ENCODE measurements around the gene PTPRZ1. TPM values are rescaled to one million over a fixed set of nuclear protein-coding genes. Genes with fewer than 3 reads are reported as not detected.

Gene PTPRZ1
- total and polyA plus RNA-seq, 12 donors, result 0.09 to 0.87 (median 0.36) TPM

DNA sequence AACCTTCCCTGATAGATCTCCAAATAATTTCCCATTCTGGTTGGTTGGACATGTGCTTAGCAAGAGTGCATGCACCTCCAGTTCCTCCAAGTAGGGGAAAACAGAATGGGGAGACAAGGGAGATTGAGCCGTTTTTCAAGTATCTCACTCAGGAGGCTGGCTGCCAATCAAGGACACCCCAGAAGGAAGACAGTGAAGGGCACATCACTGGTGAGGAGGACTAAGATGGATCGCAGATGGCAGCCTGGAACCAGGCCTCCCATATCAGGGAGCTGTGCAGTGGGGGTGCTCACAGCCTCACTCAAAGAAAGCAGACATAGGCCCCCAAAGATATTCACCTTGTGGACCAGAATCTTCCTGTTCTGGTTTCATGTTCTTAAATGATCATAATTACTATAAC is 31.2 kb downstream of the PTPRZ1 start:
- WGBS, 2 donors, result 74 to 75% methylated on average over 2 of the region's 2 CpGs
- H3K9me3 ChIP-seq, result no peaks in the 10 kb centered on the region
- no peaks in the 10 kb centered on the region for H3K27me3 ChIP-seq
- H3K4me1 ChIP-seq, result no peaks in the 10 kb centered on the region
- TF ChIP-seq, protein P1, sequence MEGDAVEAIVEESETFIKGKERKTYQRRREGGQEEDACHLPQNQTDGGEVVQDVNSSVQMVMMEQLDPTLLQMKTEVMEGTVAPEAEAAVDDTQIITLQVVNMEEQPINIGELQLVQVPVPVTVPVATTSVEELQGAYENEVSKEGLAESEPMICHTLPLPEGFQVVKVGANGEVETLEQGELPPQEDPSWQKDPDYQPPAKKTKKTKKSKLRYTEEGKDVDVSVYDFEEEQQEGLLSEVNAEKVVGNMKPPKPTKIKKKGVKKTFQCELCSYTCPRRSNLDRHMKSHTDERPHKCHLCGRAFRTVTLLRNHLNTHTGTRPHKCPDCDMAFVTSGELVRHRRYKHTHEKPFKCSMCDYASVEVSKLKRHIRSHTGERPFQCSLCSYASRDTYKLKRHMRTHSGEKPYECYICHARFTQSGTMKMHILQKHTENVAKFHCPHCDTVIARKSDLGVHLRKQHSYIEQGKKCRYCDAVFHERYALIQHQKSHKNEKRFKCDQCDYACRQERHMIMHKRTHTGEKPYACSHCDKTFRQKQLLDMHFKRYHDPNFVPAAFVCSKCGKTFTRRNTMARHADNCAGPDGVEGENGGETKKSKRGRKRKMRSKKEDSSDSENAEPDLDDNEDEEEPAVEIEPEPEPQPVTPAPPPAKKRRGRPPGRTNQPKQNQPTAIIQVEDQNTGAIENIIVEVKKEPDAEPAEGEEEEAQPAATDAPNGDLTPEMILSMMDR (IDR thresholded peaks at IDR 0.05), result no peak
- DNase-seq (no peak), ATAC-seq (no peak)
- H3K27ac ChIP-seq, result no peak overlapping the region
- no peaks in the 10 kb centered on the region for H3K36me3 ChIP-seq
- H3K4me3 ChIP-seq, result no peak overlapping the region
- intact Hi-C loops (cut with DNase I), result no loop called here

DNA sequence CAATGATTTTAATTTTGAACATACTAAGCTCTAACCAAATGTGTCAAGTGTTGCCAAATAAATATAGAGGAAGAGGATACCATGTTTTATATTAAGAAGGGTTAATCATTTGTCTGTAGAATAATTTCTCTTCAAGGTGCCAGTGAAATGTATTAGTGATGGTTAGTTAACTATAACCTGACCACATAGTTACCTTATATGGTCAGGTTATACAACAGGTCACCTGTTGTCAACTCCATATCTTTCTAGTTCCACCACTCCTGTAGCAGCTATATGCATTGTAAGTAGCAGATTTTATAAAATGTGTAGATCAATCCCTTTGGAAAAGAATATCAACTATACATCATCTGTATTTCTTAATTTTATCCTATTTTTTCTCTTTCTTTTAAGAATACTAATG is 35.1 kb downstream of the PTPRZ1 start:
- Histone ChIP-seq H3K4me3 (no peak overlapping the region), H3K9me3 (no peaks in the 10 kb centered on the region), H3K27ac (no peak overlapping the region), H3K36me3 (no peaks in the 10 kb centered on the region), H3K4me1 (no peaks in the 10 kb centered on the region), H3K27me3 (no peaks in the 10 kb centered on the region)
- ATAC-seq, result no peak
- intact Hi-C loops (cut with DNase I), result no loop called here
- no peak for DNase-seq
- TF ChIP-seq, protein P1 (IDR thresholded peaks at IDR 0.05), result no peak

DNA sequence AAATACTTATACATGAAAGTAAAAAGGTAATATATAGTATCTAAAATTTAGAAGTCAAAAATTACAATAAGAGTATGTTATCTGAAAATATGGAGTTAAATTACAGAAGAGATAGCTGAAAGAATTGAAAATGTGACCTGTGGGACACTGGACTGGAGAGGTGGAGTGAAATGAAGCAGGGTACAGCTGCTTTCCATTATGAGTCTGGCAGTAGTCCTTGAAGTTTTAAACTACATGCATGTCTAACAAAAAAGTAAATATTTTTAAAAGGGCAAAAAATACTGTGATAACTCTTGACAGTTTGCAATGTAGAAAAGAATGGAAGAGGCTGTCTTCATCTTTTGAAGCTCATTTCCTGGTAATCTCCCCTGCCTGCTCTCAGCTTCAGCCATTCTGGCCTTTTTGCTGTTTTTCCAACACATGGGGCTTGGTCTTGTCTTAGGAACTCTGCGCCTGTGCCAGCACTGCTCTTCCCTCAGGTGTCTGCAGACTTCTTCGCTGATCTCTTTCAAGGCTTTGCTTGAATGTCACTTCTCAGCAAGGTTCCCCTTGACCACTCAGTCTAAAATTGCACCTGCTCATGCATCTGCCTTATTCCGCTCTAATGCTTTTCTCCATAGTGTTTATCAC is 36.9 kb downstream of the PTPRZ1 start:
- no peak for DNase-seq
- 77 to 87% methylated on average over 3 of the region's 3 CpGs for WGBS, 2 donors
- no peaks in the 10 kb centered on the region for H3K4me1 ChIP-seq
- no peak overlapping the region for H3K4me3 ChIP-seq
- H3K27me3 ChIP-seq, result no peaks in the 10 kb centered on the region
- H3K9me3 ChIP-seq, result no peaks in the 10 kb centered on the region
- no peak for ATAC-seq
- no peak overlapping the region for H3K27ac ChIP-seq
- TF ChIP-seq, protein P1 (IDR thresholded peaks at IDR 0.05), result no peak
- intact Hi-C loops (cut with DNase I), result no loop called here
- no peaks in the 10 kb centered on the region for H3K36me3 ChIP-seq

DNA sequence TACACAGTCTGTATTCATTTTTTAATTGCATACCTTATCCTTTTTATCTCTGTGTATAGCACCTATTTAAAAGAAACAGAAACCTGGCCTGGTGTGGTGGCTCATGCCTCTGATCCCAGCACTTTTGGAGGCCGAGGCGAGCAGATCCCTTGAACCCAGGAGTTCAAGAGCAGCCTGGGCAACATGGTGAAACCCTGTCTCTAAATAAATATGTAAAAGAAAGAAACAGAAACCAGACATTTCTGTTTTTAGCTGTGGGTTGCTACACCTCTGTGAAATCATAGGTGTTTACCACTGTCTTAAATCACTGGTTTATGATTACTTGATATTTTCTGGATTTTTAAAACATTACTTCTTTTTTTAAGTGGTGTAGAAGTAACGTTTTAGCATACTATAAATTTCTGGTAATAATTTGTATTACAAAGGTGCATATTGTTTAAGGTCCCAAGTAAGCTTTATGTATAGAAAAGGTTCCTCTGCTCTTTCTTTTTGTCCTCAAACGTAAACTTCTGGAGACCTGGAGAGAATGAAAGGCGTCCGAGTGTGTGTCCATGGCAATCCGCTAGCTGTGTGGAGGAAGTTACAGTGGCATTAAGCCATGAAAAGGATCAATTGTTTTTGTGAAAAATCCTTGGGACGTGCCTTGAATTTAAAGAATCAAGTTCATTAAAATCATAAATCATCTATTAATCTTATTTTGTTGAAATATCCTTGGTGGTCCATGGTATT is 41.1 kb downstream of the PTPRZ1 start:
- WGBS, 2 donors, result 68 to 84% methylated on average over 8 of the region's 8 CpGs
- Histone ChIP-seq H3K36me3 (no peaks in the 10 kb centered on the region), H3K27me3 (no peaks in the 10 kb centered on the region), H3K27ac (no peak overlapping the region), H3K4me3 (no peak overlapping the region), H3K4me1 (no peaks in the 10 kb centered on the region), H3K9me3 (no peaks in the 10 kb centered on the region)
- TF ChIP-seq, protein P1 (IDR thresholded peaks at IDR 0.05), result no peak
- no peak for DNase-seq
- intact Hi-C loops (cut with DNase I), result no loop called here
- no peak for ATAC-seq

Measured in heart right ventricle (tissue), 16 donors.